Progenitor cell of endocrine pancreas (in vitro differentiated cells): ENCODE results near the gene BCLAF1. TPM values are rescaled to one million over a fixed set of nuclear protein-coding genes. Genes with fewer than 3 reads are reported as not detected.
A peak's percentile ranks its signal among the peaks of the same experiment; 100 is the strongest.

Experiments
- DNase-seq: peaks from one replicate; pipeline ENCODE4 v3.0.0; 2021; ENCODE audit warnings: low spot score; ENCODE audit not compliant: unreplicated experiment
- H3K27ac Mint-ChIP-seq: 2 replicates; pipeline ENCODE4 v1.8.0; 2021; ENCODE audit warnings: mild to moderate bottlenecking, moderate library complexity, mixed read lengths
- H3K27me3 Mint-ChIP-seq: 2 replicates; pipeline ENCODE4 v1.8.0; 2021; ENCODE audit warnings: mixed read lengths
- H3K36me3 Mint-ChIP-seq: 2 replicates; pipeline ENCODE4 v1.8.0; 2022; ENCODE audit warnings: mixed read lengths; ENCODE audit not compliant: insufficient read depth
- H3K4me1 Mint-ChIP-seq: 2 replicates; pipeline ENCODE4 v1.8.0; 2021; ENCODE audit warnings: low read depth, mixed read lengths
- H3K4me3 Mint-ChIP-seq: 2 replicates; pipeline ENCODE4 v1.8.0; 2021; ENCODE audit warnings: low read depth, mild to moderate bottlenecking, moderate library complexity, mixed read lengths
- H3K9me3 Mint-ChIP-seq: 2 replicates; pipeline ENCODE4 v1.8.0; 2021; ENCODE audit warnings: low read depth, mixed read lengths
- CTCF ChIP-seq: fragments of 200-600 bp; sonication (generic); IDR thresholded peaks from one replicate; pipeline ENCODE4 v1.5.0; 2021; ENCODE audit warnings: antibody characterized with exemption, mild to moderate bottlenecking; ENCODE audit not compliant: unreplicated experiment
- long read RNA-seq: library from polyadenylated mRNA; unstranded; transcript quantifications from one replicate; pipeline ENCODE4 v2.0.0, GENCODE V29; 2020
- total RNA-seq: library from RNA; stranded (reverse); gene quantifications from 2 replicates; pipeline ENCODE4 v1.2.1, GENCODE V29; 2021

Gene BCLAF1, protein sequence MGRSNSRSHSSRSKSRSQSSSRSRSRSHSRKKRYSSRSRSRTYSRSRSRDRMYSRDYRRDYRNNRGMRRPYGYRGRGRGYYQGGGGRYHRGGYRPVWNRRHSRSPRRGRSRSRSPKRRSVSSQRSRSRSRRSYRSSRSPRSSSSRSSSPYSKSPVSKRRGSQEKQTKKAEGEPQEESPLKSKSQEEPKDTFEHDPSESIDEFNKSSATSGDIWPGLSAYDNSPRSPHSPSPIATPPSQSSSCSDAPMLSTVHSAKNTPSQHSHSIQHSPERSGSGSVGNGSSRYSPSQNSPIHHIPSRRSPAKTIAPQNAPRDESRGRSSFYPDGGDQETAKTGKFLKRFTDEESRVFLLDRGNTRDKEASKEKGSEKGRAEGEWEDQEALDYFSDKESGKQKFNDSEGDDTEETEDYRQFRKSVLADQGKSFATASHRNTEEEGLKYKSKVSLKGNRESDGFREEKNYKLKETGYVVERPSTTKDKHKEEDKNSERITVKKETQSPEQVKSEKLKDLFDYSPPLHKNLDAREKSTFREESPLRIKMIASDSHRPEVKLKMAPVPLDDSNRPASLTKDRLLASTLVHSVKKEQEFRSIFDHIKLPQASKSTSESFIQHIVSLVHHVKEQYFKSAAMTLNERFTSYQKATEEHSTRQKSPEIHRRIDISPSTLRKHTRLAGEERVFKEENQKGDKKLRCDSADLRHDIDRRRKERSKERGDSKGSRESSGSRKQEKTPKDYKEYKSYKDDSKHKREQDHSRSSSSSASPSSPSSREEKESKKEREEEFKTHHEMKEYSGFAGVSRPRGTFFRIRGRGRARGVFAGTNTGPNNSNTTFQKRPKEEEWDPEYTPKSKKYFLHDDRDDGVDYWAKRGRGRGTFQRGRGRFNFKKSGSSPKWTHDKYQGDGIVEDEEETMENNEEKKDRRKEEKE
- 256 and 265 TPM in 2 replicates for total RNA-seq
- long read RNA-seq, full-length matches to known transcripts: 35 of 1,217 reads
- long read RNA-seq, partial matches to known transcripts: 1,122 of 1,217 reads
- long read RNA-seq, other reads (novel, unspliced or antisense): 60 of 1,217 reads

DNA sequence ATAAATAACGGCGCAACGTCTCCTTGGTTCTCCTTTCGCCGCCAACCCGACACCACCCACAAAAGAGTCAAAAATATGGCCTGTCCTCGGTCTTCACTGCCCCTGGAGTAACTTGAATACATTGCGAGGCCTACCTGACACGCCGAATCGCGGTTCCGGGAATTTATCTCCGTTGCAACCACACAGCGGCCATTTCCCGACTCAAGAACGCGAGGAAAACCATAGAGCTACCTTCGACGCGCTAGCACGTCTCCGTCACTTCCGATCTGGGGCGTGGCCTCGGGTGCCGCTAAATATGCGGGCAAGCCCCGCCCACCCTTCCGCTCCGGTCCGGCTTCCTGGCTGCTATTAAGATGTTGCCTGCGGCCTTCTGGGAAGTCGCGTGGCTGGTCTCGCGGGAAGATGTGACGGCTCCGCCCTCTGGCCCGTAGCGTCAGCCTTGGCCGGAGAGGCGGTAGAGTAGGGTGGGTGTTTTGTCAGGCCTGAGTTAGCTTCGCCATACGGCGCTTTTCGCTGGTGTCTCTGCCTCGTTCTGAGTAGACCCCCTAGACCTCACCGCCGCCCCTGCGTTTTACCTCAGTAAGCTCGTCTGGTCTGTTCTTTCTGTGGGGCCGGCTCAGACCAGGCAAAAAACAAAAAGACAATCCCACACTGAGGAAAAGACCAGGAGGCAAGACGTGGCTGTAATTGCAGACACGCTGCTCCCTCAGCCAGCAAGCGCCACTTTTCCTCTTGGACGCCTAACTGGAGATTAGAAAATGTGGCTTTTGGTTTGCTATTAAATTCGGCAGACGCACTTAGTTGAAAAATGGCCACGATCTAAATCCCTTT, at the start of gene BCLAF1:
Gene BCLAF1 (minus strand): TSS at position 268 of the 831 bp plus-strand sequence. CDS start 9,980 bp downstream, outside the sequence.
- Mint-ChIP-seq H3K9me3 (no peaks in the 10 kb centered on the region), H3K36me3 (peaks cover 4% of the 10 kb centered on the region), H3K27me3 (no peaks in the 10 kb centered on the region), H3K4me1 (peaks cover 32% of the 10 kb centered on the region), H3K4me3 (peak within 1 kb of the TSS; percentile 91), H3K27ac (peak within 1 kb of the TSS; percentile 100)
- DNase-seq: peak; percentile 98
- peak; percentile 7 for TF ChIP-seq CTCF

DNA sequence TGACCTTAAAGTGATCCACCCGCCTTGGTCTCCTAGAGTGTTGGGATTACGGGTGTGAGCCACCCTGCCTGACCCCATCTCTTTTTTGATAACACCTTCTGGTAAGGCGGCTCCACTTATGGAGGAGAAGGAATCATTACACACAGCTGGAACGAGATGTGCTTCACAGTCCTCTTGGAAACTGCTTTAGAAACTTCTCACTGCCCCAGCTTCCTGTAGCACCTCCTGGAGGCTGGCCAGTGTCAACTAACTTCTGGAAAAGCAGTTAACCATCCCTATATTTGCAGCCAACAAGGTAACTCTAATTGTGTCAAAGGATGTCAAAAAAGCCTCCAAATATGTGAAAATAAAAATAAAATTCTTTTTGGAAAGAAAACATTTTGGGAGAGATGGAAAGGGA, 48.8 kb upstream of the BCLAF1 start:
- peak; percentile 14 for TF ChIP-seq CTCF
- Mint-ChIP-seq H3K27me3 (no peaks in the 10 kb centered on the region), H3K36me3 (peaks cover 2% of the 10 kb centered on the region), H3K9me3 (no peaks in the 10 kb centered on the region), H3K27ac (peak overlapping the region; percentile 51), H3K4me1 (peaks cover 4% of the 10 kb centered on the region), H3K4me3 (no peak overlapping the region)
- no peak for DNase-seq

DNA sequence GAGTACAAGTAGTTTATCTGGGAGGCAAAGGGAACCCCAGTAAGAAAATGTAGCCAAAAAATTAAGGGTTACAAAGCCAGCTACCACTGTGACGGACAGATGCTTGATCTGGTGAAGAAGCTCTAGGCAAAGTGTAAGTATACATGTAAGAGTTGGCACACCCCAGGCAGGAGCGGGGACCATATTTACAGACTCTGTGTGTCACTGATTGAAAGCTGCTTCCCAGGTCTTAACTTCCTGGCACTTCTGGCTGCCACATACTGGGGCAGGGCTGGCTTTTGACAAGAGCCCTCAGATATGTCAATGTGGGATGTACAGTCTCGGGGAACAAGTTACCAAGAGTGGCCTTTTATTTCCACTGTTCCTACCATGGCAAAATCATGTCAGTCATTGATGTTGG, 48.0 kb upstream of the BCLAF1 start:
- Mint-ChIP-seq H3K27ac (no peak overlapping the region), H3K4me1 (peaks cover 4% of the 10 kb centered on the region), H3K36me3 (peaks cover 2% of the 10 kb centered on the region), H3K4me3 (no peak overlapping the region), H3K9me3 (no peaks in the 10 kb centered on the region), H3K27me3 (no peaks in the 10 kb centered on the region)
- DNase-seq: no peak
- TF ChIP-seq CTCF: no peak

- peaks cover 4% of the 10 kb centered on the region for H3K4me1 Mint-ChIP-seq
- TF ChIP-seq CTCF: no peak
- peak overlapping the region; percentile 29 for H3K27ac Mint-ChIP-seq
- H3K4me3 Mint-ChIP-seq: no peak overlapping the region
- no peaks in the 10 kb centered on the region for H3K9me3 Mint-ChIP-seq
- peaks cover 2% of the 10 kb centered on the region for H3K36me3 Mint-ChIP-seq
- DNase-seq: no peak
- no peaks in the 10 kb centered on the region for H3K27me3 Mint-ChIP-seq
Observed at GRCh38 chr6:136337121-136337520, 47.5 kb upstream of the BCLAF1 start.
